Esophagus muscularis mucosa (tissue), 4 donors: ENCODE results near the gene GTSE1. TPM values are rescaled to one million over a fixed set of nuclear protein-coding genes. Genes with fewer than 3 reads are reported as not detected.
"Not testable (repeated sequence)": the region's sequence is repeated elsewhere in the genome, so short reads cannot be mapped to it uniquely, and the experiment has no call there.

Experiments
- DNase-seq: peaks from one replicate; pipeline ENCODE4 v3.0.0-alpha.2; 2017; ENCODE audit errors: extremely low spot score
- H3K27ac ChIP-seq, 4 donors: fragments of 200-600 bp; sonication (generic); replicated peaks in 1 of 4; 1 replicate in 3 of 4; 2 replicates in 1 of 4; pipeline ENCODE4 v1.5.1; 2016 to 2019; ENCODE audit warnings: mild to moderate bottlenecking in 1 of 4
- H3K27me3 ChIP-seq, 4 donors: fragments of 200-600 bp; sonication (generic); one replicate each; pipeline versions ENCODE4 v1.5.1 to v1.6.0; 2016 to 2019
- H3K36me3 ChIP-seq, 4 donors: fragments of 200-600 bp; sonication (generic); one replicate each; pipeline ENCODE4 v1.5.1; 2016 to 2019
- H3K4me1 ChIP-seq, 4 donors: fragments of 200-600 bp; sonication (generic); one replicate each; pipeline ENCODE4 v1.5.1; 2016 to 2019
- H3K4me3 ChIP-seq, 4 donors: fragments of 200-600 bp; sonication (generic); 1 replicate in 2 of 4; 2 replicates in 2 of 4; pipeline ENCODE4 v1.5.1; 2016 to 2019; ENCODE audit warnings: mild to moderate bottlenecking in 4 of 4, moderate library complexity in 1 of 4
- H3K9me3 ChIP-seq, 4 donors: fragments of 200-600 bp; sonication (generic); 1 replicate in 3 of 4; 2 replicates in 1 of 4; pipeline ENCODE4 v1.5.1; 2016 to 2019
- EP300 ChIP-seq: sonication (generic); formaldehyde crosslinking; IDR thresholded peaks from one replicate; pipeline ENCODE4 v1.6.1; 2017; ENCODE audit warnings: antibody characterized with exemption
- POLR2A ChIP-seq: fragments of 450-650 bp; IDR thresholded peaks from one replicate; pipeline ENCODE4 v1.6.1; 2017; ENCODE audit warnings: antibody characterized with exemption, moderate library complexity, mild to moderate bottlenecking, low read depth
- POLR2AphosphoS5 ChIP-seq, 2 donors: sonication (generic); formaldehyde crosslinking; IDR thresholded peaks; one replicate each; pipeline ENCODE4 v1.6.1; 2017; ENCODE audit warnings: antibody characterized with exemption in 2 of 2
- WGBS: methylation state at CpG from one replicate; pipeline ENCODE4 v1.1.5; 2018; 5-methylcytosine and 5-hydroxymethylcytosine counted together
- intact Hi-C: fragments of 100-400 bp; cut with DNase I; formaldehyde crosslinking; loops from one replicate; pipeline ENCODE4 v1.15.1; 2023
- total RNA-seq, 4 donors: library from RNA; depleted of rRNA; stranded (reverse); fragments of >200 nt; gene quantifications; one replicate each; pipeline versions ENCODE4 v1.1.0 to v1.2.1, GENCODE V29; 2016
- TF ChIP-seq, protein P1 (sequence below), 3 experiments: fragments of 200-600 bp in 2 of 3; fragments of 450-650 bp in 1 of 3; sonication (generic) in 2 of 3; IDR thresholded peaks; one replicate each; pipeline ENCODE4 v1.5.1; 2017 to 2019; ENCODE audit warnings: antibody characterized with exemption in 3 of 3, mild to moderate bottlenecking in 2 of 3, moderate library complexity in 1 of 3

Gene GTSE1
- total RNA-seq, 4 donors from 2014 or later: 1.0 TPM; not detected in 3

DNA sequence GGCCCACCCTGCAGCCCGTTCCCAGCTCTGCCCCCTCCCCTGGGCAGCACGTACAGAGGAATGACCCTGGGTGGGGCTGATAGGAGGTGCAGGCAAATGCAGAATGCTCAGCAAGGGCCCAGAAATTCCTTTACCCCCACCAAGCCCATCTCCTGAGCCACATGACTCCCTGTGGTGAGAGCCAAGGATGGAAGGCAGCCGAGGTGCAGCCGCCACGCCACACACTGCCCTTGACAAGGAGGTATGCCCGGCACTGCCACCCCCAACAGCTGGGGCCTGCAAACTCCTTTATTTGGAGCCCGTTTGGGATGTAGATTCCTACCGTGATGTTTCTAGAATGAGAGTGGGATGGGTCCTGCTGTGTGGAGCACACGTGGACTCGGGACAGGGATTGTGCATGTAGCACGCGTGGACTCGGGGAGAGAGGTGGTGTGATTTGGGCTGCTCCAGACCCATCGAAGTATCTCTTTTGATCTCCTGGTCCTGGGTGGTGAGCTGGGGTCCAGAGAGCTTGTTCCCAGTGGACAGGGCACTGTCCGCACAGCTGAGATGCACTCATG, 12.9 kb downstream of the GTSE1 start:
- Histone ChIP-seq H3K9me3 (no peaks in the 10 kb centered on the region), H3K27me3 (no peaks in the 10 kb centered on the region), H3K4me1 (no peaks in the 10 kb centered on the region), H3K27ac (no peak overlapping the region), H3K4me3 (no peak overlapping the region), H3K36me3 (no peaks in the 10 kb centered on the region)
- WGBS: 91% methylated on average over 15 of the region's 15 CpGs
- TF ChIP-seq POLR2A: no peak
- no peak for TF ChIP-seq POLR2AphosphoS5 (IDR thresholded peaks at IDR 0.05)
- TF ChIP-seq, protein P1, sequence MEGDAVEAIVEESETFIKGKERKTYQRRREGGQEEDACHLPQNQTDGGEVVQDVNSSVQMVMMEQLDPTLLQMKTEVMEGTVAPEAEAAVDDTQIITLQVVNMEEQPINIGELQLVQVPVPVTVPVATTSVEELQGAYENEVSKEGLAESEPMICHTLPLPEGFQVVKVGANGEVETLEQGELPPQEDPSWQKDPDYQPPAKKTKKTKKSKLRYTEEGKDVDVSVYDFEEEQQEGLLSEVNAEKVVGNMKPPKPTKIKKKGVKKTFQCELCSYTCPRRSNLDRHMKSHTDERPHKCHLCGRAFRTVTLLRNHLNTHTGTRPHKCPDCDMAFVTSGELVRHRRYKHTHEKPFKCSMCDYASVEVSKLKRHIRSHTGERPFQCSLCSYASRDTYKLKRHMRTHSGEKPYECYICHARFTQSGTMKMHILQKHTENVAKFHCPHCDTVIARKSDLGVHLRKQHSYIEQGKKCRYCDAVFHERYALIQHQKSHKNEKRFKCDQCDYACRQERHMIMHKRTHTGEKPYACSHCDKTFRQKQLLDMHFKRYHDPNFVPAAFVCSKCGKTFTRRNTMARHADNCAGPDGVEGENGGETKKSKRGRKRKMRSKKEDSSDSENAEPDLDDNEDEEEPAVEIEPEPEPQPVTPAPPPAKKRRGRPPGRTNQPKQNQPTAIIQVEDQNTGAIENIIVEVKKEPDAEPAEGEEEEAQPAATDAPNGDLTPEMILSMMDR (IDR thresholded peaks at IDR 0.05): no peak
- TF ChIP-seq EP300: no peak
- DNase-seq: no peak
- intact Hi-C loops: loop anchor here (5.0 kb wide), 1 partner anchor 312 kb away; no protein-coding TSS in a partner anchor

DNA sequence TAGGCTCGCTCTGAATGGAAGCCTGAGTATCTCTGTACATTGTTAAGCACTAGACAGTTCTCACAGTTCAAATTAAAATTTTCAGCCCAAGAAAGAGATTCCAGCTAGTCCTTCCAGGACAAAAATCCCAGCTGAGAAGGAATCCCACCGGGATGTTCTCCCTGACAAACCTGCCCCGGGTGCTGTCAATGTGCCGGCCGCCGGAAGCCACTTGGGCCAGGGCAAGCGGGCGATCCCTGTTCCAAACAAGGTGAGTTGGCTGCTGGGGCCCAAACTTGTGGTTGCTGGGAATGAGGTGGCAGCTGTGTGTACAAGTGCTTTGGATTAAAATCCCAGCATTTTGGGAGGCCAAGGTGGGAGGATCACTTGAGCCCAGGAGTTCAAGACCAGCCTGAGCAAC, 15.4 kb downstream of the GTSE1 start:
- no peak overlapping the region for H3K4me3 ChIP-seq
- 98% methylated on average over 8 of the region's 8 CpGs for WGBS
- H3K9me3 ChIP-seq: no peaks in the 10 kb centered on the region
- intact Hi-C loops: loop anchor here (5.0 kb wide), 1 partner anchor 315 kb away; no protein-coding TSS in a partner anchor
- H3K4me1 ChIP-seq: no peaks in the 10 kb centered on the region
- no peak for DNase-seq
- TF ChIP-seq POLR2A: no peak
- no peak for TF ChIP-seq POLR2AphosphoS5 (IDR thresholded peaks at IDR 0.05)
- no peak for TF ChIP-seq EP300
- TF ChIP-seq, protein P1 (IDR thresholded peaks at IDR 0.05): no peak
- no peaks in the 10 kb centered on the region for H3K36me3 ChIP-seq
- no peaks in the 10 kb centered on the region for H3K27me3 ChIP-seq
- no peak overlapping the region for H3K27ac ChIP-seq

DNA sequence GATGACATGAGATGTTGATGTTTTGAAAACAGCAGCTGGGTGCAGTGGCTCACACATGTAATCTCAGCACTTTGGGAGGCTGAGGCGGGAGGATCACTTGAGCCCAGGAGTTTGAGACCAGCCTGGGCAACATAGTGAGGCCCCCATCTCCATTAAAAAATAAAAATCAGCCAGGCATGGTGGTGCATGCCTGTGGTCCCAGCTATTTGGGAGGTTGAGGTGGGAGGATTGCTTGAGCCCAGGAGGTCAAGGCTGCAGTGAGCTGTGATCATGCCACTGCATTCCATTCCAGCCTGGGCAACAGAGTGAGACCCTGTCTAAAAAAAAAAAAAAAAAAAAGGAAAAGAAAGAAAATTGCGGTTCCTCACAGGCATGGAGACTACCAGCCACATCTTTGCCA, 16.2 kb downstream of the GTSE1 start:
- H3K4me3 ChIP-seq, H3K9me3 ChIP-seq, H3K27me3 ChIP-seq, H3K36me3 ChIP-seq, H3K4me1 ChIP-seq, H3K27ac ChIP-seq, DNase-seq: not testable (repeated sequence)
- WGBS: 100% methylated on average over 2 of the region's 2 CpGs
- intact Hi-C loops: loop anchor here (5.0 kb wide), 1 partner anchor 316 kb away; no protein-coding TSS in a partner anchor

DNA sequence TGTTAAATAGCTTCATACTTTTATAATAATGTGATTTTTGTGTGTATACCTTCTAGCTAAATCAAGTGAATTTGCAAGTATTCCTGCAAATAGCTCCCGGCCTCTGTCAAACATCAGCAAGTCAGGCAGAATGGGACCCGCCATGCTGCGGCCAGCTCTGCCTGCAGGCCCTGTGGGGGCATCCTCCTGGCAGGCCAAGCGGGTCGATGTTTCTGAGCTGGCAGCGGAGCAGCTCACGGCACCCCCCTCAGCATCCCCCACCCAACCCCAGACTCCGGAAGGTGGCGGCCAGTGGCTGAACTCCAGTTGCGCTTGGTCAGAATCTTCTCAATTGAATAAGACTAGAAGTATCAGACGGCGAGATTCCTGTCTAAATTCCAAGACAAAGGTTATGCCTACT, 19.3 kb downstream of the GTSE1 start:
- Histone ChIP-seq H3K4me3 (no peak overlapping the region), H3K4me1 (no peaks in the 10 kb centered on the region), H3K9me3 (no peaks in the 10 kb centered on the region), H3K27me3 (no peaks in the 10 kb centered on the region), H3K27ac (no peak overlapping the region), H3K36me3 (no peaks in the 10 kb centered on the region)
- TF ChIP-seq POLR2AphosphoS5 (IDR thresholded peaks at IDR 0.05): no peak
- TF ChIP-seq, protein P1 (IDR thresholded peaks at IDR 0.05): no peak
- no peak for TF ChIP-seq POLR2A
- TF ChIP-seq EP300: no peak
- WGBS: 96% methylated on average over 11 of the region's 12 CpGs
- no peak for DNase-seq
- intact Hi-C loops: no loop called here

DNA sequence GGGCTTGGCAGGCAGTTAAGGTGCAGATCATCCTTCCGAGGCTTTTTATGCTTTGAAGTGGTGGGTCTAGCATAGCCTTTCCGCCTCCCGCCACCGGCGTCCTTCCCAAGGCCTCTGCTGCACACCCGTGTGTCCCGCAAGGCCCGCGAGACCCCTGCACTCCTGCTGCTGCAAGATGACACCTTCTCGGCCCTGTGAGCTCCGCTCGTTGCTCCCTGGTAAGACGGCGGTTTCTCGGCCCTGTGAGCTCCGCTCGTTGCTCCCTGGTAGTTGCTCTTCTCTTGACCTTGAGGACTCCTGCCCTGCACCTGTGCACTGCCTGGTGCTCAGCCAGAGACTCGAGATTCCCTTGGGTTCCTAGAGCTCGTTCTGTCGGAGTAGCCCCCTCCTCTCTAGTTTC, 21.0 kb downstream of the GTSE1 start:
- intact Hi-C loops: no loop called here
- WGBS: 94% methylated on average over 12 of the region's 20 CpGs
- Histone ChIP-seq H3K4me1 (no peaks in the 10 kb centered on the region), H3K4me3 (no peak overlapping the region), H3K36me3 (no peaks in the 10 kb centered on the region), H3K27ac (no peak overlapping the region), H3K27me3 (no peaks in the 10 kb centered on the region), H3K9me3 (no peaks in the 10 kb centered on the region)
- no peak for DNase-seq
- TF ChIP-seq, protein P1 (IDR thresholded peaks at IDR 0.05): no peak
- TF ChIP-seq EP300 (no peak), POLR2A (no peak), POLR2AphosphoS5 (IDR thresholded peaks at IDR 0.05) (no peak)
